ENCODE results near the gene CYBA. TPM values are rescaled to one million over a fixed set of nuclear protein-coding genes. Genes with fewer than 3 reads are reported as not detected.
A peak's percentile ranks its signal among the peaks of the same experiment; 100 is the strongest.

CYBA gene
- total RNA-seq, 2 donors from 2014 or later = 188 to 220 TPM

DNA sequence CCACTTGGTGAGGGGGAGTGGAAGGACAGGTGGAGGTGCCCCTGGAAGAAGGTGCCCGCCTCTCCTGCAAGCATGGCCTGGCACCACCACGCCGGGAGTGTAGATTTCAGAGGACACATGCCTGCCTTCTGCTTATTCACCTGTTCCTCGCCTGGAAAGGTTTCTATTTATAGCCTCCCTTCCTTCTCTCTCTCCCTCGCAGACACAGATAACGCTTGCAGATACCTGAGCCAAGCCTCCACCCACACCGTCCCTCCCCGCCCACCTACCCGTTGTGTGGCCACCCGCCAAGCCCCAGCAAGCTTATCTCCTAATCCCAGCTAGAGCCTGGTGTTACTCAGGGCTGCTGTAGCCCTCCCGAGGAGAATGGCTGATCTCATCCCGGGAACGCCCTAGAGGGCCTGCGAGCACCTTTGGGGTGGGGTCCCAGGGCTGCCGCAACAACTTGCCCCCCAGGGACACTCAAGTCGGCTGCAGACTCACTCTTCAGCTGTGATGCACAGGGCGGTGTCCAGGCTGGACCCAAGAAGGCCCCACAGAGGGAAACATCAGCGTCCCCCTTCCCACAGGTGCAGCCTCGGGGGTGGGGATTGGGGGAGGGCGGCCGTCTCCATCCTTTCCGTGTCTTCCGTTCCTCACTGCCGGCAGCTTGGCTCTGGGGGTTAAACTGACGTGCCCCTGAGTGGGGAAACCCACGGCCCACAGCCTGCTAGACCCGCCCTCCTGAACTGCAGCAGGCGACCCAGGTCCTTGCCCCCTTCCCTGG is 37.3 kb upstream of the CYBA start:
- Mint-ChIP-seq H3K9me3 (no peaks in the 10 kb centered on the region), H3K36me3 (ENCODE audit: low read depth) (no peaks in the 10 kb centered on the region), H3K27ac (no peak overlapping the region), H3K27me3 (ENCODE audit: insufficient read depth) (peaks cover 40% of the 10 kb centered on the region), H3K4me3 (peak overlapping the region; percentile 28), H3K4me1 (peaks cover 10% of the 10 kb centered on the region)
- peaks cover 35% of the 10 kb centered on the region for H3K27me3 ChIP-seq (ENCODE audit: control insufficient read depth, insufficient read depth, low read length, poor library complexity, severe bottlenecking)
- no peak overlapping the region for H3K9ac ChIP-seq (ENCODE audit: extremely low read depth, low read length, poor library complexity, severe bottlenecking)
- 51 to 57% methylated on average over 21 to 28 of the region's 28 CpGs for WGBS, 2 experiments (ENCODE audit: insufficient coverage in 1 of 2, insufficient read length in 1 of 2)
- no peaks in the 10 kb centered on the region for H3K4me1 ChIP-seq (ENCODE audit: control insufficient read depth, insufficient read depth, low read length)
- H3K36me3 ChIP-seq (ENCODE audit: control insufficient read depth, insufficient read depth, low read length) = no peaks in the 10 kb centered on the region
- peak; percentile 83 for DNase-seq
- H3K27ac ChIP-seq (ENCODE audit: low read depth, low read length) = no peak overlapping the region
- no peak overlapping the region for H3K4me3 ChIP-seq (ENCODE audit: low read length)
- TF ChIP-seq, protein P1, sequence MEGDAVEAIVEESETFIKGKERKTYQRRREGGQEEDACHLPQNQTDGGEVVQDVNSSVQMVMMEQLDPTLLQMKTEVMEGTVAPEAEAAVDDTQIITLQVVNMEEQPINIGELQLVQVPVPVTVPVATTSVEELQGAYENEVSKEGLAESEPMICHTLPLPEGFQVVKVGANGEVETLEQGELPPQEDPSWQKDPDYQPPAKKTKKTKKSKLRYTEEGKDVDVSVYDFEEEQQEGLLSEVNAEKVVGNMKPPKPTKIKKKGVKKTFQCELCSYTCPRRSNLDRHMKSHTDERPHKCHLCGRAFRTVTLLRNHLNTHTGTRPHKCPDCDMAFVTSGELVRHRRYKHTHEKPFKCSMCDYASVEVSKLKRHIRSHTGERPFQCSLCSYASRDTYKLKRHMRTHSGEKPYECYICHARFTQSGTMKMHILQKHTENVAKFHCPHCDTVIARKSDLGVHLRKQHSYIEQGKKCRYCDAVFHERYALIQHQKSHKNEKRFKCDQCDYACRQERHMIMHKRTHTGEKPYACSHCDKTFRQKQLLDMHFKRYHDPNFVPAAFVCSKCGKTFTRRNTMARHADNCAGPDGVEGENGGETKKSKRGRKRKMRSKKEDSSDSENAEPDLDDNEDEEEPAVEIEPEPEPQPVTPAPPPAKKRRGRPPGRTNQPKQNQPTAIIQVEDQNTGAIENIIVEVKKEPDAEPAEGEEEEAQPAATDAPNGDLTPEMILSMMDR (conservative IDR thresholded peaks at IDR 0.05) = no peak
- H3K9me3 ChIP-seq (ENCODE audit: control insufficient read depth, low read length) = no peaks in the 10 kb centered on the region

DNA sequence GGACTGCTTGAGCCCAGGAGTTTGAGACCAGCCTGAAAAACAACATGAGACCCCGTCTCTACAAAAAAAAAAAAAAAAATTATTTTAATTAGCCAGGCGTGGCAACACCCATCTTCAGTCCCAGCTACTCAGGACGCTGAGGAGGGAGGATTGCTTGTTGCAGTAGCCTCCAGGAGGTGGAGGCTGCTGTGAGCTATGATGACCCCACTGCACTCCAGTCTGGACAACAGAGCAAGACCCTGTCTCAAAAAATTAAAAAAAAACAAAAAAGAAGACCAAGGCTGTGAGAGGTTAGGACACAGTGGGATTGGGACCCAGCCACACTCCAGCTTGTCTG is 36.8 kb upstream of the CYBA start:
- Histone ChIP-seq H3K36me3 (ENCODE audit: control insufficient read depth, insufficient read depth, low read length) (no peaks in the 10 kb centered on the region), H3K4me3 (ENCODE audit: low read length) (no peak overlapping the region), H3K9me3 (ENCODE audit: control insufficient read depth, low read length) (no peaks in the 10 kb centered on the region), H3K9ac (ENCODE audit: extremely low read depth, low read length, poor library complexity, severe bottlenecking) (no peak overlapping the region), H3K27ac (ENCODE audit: low read depth, low read length) (no peak overlapping the region), H3K4me1 (ENCODE audit: control insufficient read depth, insufficient read depth, low read length) (no peaks in the 10 kb centered on the region), H3K27me3 (ENCODE audit: control insufficient read depth, insufficient read depth, low read length, poor library complexity, severe bottlenecking) (peaks cover 35% of the 10 kb centered on the region)
- no peak for DNase-seq
- TF ChIP-seq, protein P1 (conservative IDR thresholded peaks at IDR 0.05) = no peak
- Mint-ChIP-seq H3K27me3 (ENCODE audit: insufficient read depth) (peaks cover 40% of the 10 kb centered on the region), H3K36me3 (ENCODE audit: low read depth) (no peaks in the 10 kb centered on the region), H3K27ac (no peak overlapping the region), H3K9me3 (no peaks in the 10 kb centered on the region), H3K4me1 (peaks cover 10% of the 10 kb centered on the region), H3K4me3 (peak overlapping the region; percentile 28)
- WGBS, 2 experiments (ENCODE audit: insufficient coverage in 1 of 2, insufficient read length in 1 of 2) = 77% methylated on average over 3 of the region's 3 CpGs; no CpG with 5 or more reads in 1 of the 2 experiments

DNA sequence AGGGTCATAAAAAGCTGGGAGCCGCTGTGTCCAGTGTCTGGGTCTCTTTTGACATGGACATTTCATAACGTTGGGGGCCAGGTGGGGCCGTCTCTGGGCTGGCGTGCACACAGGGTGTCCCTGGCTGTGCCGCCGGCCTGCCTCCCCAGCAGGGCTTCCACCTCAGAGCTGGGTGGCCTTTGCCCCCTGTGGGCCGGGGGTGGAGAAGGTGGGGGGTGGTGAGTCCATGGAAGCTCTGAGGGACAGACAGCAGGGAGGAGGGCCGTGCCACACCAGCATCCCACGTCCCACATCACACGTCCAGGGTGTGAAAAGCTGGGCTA is 36.4 kb upstream of the CYBA start:
- Histone ChIP-seq H3K4me3 (ENCODE audit: low read length) (no peak overlapping the region), H3K36me3 (ENCODE audit: control insufficient read depth, insufficient read depth, low read length) (no peaks in the 10 kb centered on the region), H3K9me3 (ENCODE audit: control insufficient read depth, low read length) (no peaks in the 10 kb centered on the region), H3K27me3 (ENCODE audit: control insufficient read depth, insufficient read depth, low read length, poor library complexity, severe bottlenecking) (peaks cover 35% of the 10 kb centered on the region), H3K9ac (ENCODE audit: extremely low read depth, low read length, poor library complexity, severe bottlenecking) (no peak overlapping the region), H3K27ac (ENCODE audit: low read depth, low read length) (no peak overlapping the region), H3K4me1 (ENCODE audit: control insufficient read depth, insufficient read depth, low read length) (no peaks in the 10 kb centered on the region)
- Mint-ChIP-seq H3K9me3 (no peaks in the 10 kb centered on the region), H3K27me3 (ENCODE audit: insufficient read depth) (peaks cover 40% of the 10 kb centered on the region), H3K27ac (no peak overlapping the region), H3K36me3 (ENCODE audit: low read depth) (no peaks in the 10 kb centered on the region), H3K4me1 (peaks cover 10% of the 10 kb centered on the region), H3K4me3 (peak overlapping the region; percentile 57)
- TF ChIP-seq, protein P1 (conservative IDR thresholded peaks at IDR 0.05) = no peak
- WGBS, 2 experiments (ENCODE audit: insufficient coverage in 1 of 2, insufficient read length in 1 of 2) = 68 to 76% methylated on average over 4 to 10 of the region's 10 CpGs
- no peak for DNase-seq
